Measurements from ENCODE around the gene PROM1. TPM values are rescaled to one million over a fixed set of nuclear protein-coding genes. Genes with fewer than 3 reads are reported as not detected.

PROM1 gene
- total and polyA plus RNA-seq, 7 donors: 0.16 to 1.5 (median 0.84) TPM

DNA sequence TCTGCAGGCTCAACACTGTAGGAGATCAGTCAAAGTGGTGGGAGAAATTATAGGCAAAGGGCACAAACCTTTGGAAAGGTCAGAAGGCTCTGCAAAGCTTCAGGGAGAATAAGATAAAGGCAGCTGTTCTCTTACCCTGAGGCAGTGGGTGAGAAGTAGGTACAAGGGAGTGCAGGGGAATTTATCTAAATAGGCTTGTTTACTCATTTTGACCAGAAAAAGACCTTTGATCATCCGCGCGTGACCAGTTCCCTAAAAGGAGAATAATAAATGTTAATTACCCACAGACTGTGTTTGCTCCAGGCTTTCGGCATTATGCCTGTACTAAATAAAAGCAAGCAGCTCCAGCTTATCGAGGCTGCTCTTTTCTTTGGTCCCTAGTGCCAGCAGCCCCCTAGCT is 130.2 kb downstream of the PROM1 start:
- Histone ChIP-seq H3K9me3 (no peaks in the 10 kb centered on the region), H3K27ac (no peak overlapping the region), H3K4me1 (no peaks in the 10 kb centered on the region), H3K27me3 (ENCODE audit: insufficient read depth in 3 of 3, low read length in 2 of 3) (no peaks in the 10 kb centered on the region), H3K36me3 (ENCODE audit: insufficient read depth in 1 of 2, low read depth in 1 of 2) (no peaks in the 10 kb centered on the region), H3K4me3 (no peak overlapping the region)
- 94 to 96% (median 95%) methylated on average over 5 of the region's 5 CpGs for WGBS, 3 donors
- TF ChIP-seq, protein P1, sequence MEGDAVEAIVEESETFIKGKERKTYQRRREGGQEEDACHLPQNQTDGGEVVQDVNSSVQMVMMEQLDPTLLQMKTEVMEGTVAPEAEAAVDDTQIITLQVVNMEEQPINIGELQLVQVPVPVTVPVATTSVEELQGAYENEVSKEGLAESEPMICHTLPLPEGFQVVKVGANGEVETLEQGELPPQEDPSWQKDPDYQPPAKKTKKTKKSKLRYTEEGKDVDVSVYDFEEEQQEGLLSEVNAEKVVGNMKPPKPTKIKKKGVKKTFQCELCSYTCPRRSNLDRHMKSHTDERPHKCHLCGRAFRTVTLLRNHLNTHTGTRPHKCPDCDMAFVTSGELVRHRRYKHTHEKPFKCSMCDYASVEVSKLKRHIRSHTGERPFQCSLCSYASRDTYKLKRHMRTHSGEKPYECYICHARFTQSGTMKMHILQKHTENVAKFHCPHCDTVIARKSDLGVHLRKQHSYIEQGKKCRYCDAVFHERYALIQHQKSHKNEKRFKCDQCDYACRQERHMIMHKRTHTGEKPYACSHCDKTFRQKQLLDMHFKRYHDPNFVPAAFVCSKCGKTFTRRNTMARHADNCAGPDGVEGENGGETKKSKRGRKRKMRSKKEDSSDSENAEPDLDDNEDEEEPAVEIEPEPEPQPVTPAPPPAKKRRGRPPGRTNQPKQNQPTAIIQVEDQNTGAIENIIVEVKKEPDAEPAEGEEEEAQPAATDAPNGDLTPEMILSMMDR (IDR thresholded peaks at IDR 0.05): no peak
- DNase-seq (no peak), ATAC-seq (no peak)
- intact Hi-C loops (cut with DNase I): loop anchor here in 1 of 2 donors (2.0 kb wide), 1 partner anchor 227 kb away; no protein-coding TSS in a partner anchor

DNA sequence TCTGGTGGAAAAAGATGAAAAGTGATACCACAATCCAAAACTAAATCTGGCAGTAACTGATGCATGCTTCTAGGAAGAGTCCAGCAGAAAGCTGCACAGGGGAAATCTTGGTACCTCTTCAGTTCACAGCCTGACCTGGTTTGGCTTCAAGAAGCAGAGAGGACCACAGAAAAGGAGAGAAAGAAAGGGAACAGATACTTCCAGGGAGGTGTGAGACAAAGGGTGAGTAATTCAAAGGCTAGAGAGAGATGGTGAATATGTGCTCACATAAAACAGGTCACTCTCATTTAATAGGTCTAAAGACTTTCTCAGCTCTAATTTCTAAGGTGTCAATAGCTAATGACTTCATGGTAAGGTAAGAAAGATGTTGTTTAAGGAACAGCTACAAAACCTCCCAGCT is 132.0 kb downstream of the PROM1 start:
- Histone ChIP-seq H3K36me3 (ENCODE audit: insufficient read depth in 1 of 2, low read depth in 1 of 2) (no peaks in the 10 kb centered on the region), H3K27ac (no peak overlapping the region), H3K4me1 (no peaks in the 10 kb centered on the region), H3K9me3 (no peaks in the 10 kb centered on the region), H3K4me3 (no peak overlapping the region), H3K27me3 (ENCODE audit: insufficient read depth in 3 of 3, low read length in 2 of 3) (no peaks in the 10 kb centered on the region)
- intact Hi-C loops (cut with DNase I): loop anchor here in 1 of 2 donors (2.0 kb wide), 1 partner anchor 225 kb away; no protein-coding TSS in a partner anchor
- ATAC-seq: no peak
- DNase-seq: no peak
- TF ChIP-seq, protein P1 (IDR thresholded peaks at IDR 0.05): no peak

DNA sequence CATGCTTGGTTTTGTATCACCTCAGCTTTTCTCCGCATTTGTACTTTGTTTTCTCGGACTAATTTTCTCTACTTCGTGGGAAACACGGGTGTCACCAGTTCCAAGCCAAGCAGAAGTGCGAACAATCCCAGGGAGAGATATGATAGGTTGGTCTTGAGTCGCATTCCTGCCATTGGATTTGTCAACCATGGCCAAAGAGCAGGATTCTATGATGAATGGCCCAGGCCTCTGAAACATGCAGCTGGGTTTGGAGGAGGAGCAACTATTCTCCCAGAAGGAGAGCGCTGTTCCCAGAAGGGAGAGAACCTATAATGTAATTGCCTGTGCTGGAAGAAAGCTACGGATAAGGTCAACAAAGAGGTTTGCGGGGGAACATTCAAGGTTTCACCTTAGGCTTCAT is 135.0 kb downstream of the PROM1 start:
- no peaks in the 10 kb centered on the region for H3K4me1 ChIP-seq
- no peaks in the 10 kb centered on the region for H3K9me3 ChIP-seq
- ATAC-seq (no peak), DNase-seq (no peak)
- TF ChIP-seq, protein P1 (IDR thresholded peaks at IDR 0.05): no peak
- 74 to 89% (median 84%) methylated on average over 9 of the region's 9 CpGs for WGBS, 3 donors
- intact Hi-C loops (cut with DNase I): no loop called here
- no peak overlapping the region for H3K4me3 ChIP-seq
- no peak overlapping the region for H3K27ac ChIP-seq
- no peaks in the 10 kb centered on the region for H3K27me3 ChIP-seq (ENCODE audit: insufficient read depth in 3 of 3, low read length in 2 of 3)
- no peaks in the 10 kb centered on the region for H3K36me3 ChIP-seq (ENCODE audit: insufficient read depth in 1 of 2, low read depth in 1 of 2)

DNA sequence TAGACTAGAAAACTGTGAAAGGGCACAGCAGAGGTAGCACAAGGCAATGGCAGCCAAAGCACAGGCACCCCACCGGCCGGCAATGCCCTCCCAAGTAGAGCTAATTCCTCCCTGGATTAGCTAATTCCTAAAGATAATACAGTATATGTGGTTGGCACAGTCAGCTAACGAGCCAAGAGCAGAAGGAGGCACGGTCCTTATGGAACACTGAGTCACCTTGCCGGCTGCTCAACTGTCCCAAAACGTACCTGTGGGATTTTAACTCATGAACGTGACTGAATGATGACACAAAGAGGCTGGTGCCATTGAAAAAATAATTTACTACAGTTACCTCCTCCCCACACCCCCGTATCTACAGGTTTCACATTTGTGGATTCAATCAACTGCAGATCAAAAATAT is 136.1 kb downstream of the PROM1 start:
- no peaks in the 10 kb centered on the region for H3K9me3 ChIP-seq
- intact Hi-C loops (cut with DNase I): no loop called here
- no peak overlapping the region for H3K4me3 ChIP-seq
- no peak overlapping the region for H3K27ac ChIP-seq
- TF ChIP-seq, protein P1 (IDR thresholded peaks at IDR 0.05): no peak
- DNase-seq: no peak
- H3K36me3 ChIP-seq (ENCODE audit: insufficient read depth in 1 of 2, low read depth in 1 of 2): no peaks in the 10 kb centered on the region
- no peaks in the 10 kb centered on the region for H3K4me1 ChIP-seq
- ATAC-seq: no peak
- no peaks in the 10 kb centered on the region for H3K27me3 ChIP-seq (ENCODE audit: insufficient read depth in 3 of 3, low read length in 2 of 3)
- 84 to 91% (median 90%) methylated on average over 8 of the region's 8 CpGs for WGBS, 3 donors

DNA sequence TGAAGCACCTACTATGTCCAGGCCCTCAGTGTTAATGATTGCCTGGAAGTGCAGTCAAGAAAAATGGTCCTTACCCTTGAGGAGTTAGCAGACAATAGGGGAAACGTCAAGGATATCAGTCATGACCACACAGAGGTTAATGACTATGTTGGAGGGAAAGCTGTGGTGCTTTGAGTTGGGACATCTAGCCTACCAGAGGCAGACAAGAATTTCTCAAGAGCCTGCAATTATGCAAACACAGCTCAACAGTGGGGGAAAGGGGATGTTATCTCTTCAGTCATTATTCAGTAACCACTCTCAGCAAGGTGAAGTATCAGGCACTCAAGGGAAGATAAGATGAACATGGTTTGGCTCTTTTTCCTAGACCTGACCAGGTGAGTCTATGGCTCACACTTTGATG is 138.3 kb downstream of the PROM1 start:
- ATAC-seq (no peak), DNase-seq (no peak)
- H3K36me3 ChIP-seq (ENCODE audit: insufficient read depth in 1 of 2, low read depth in 1 of 2): no peaks in the 10 kb centered on the region
- H3K27ac ChIP-seq: no peak overlapping the region
- no peaks in the 10 kb centered on the region for H3K4me1 ChIP-seq
- H3K4me3 ChIP-seq: no peak overlapping the region
- TF ChIP-seq, protein P1 (IDR thresholded peaks at IDR 0.05): no peak
- intact Hi-C loops (cut with DNase I): no loop called here
- H3K27me3 ChIP-seq (ENCODE audit: insufficient read depth in 3 of 3, low read length in 2 of 3): no peaks in the 10 kb centered on the region
- WGBS, 3 donors: 70 to 86% (median 75%) methylated on average over 1 of the region's 1 CpG
- H3K9me3 ChIP-seq: no peaks in the 10 kb centered on the region
